HCT116 (cell line): ENCODE measurements around the gene SLC30A7.

Source experiments
- POLR2A ChIP-seq: IDR thresholded peaks from 2 replicates; pipeline ENCODE4 v1.7.0; 2011; ENCODE audit warnings: borderline replicate concordance; ENCODE audit not compliant: insufficient read depth, insufficient read length; ENCODE audit errors: extremely low read depth
- POLR2AphosphoS5 ChIP-seq: IDR thresholded peaks from 2 replicates; pipeline ENCODE4 v1.6.1; 2011; ENCODE audit warnings: mild to moderate bottlenecking, low read depth, low read length, moderate library complexity
- SRF ChIP-seq: IDR thresholded peaks from 2 replicates; pipeline ENCODE4 v1.6.1; 2012; ENCODE audit warnings: low read depth

- TF ChIP-seq POLR2A (no peak), SRF (no peak), POLR2AphosphoS5 (no peak)
Observed at GRCh38 chr1:100862591-100862990, 33.3 kb upstream of the SLC30A7 start.
